ENCODE data around the gene CHCHD5.
"Not testable (repeated sequence)": the region's sequence is repeated elsewhere in the genome, so short reads cannot be mapped to it uniquely, and the experiment has no call there.

- TF ChIP-seq POLR2A, POLR2AphosphoS5 (IDR thresholded peaks at IDR 0.05; ENCODE audit: low read depth, low read length): not testable (repeated sequence)
Measured at GRCh38 chr2:112536665-112537064, 47.7 kb upstream of the CHCHD5 start.

All from GM12892 (cell line).